Panc1 (cell line): Measurements from ENCODE around the gene MLN. TPM values are rescaled to one million over a fixed set of nuclear protein-coding genes. Genes with fewer than 3 reads are reported as not detected.

Experiments used
- ATAC-seq: fragments of 200-7000 bp; cut with Tn5 transposase; 2 replicates; pipeline ENCODE4 v1.9.1; 2020; ENCODE audit warnings: mild to moderate bottlenecking, moderate library complexity
- BruUV-seq: library from RNA; stranded (reverse); fragments of 400-500 nt; replicated peaks from 2 replicates; lab custom pipeline; 2021; lab: Mats Ljungman, UMichigan
- CTCF ChIA-PET: fragments of 300-600 bp; sonication (Branson Sonifier 250); formaldehyde crosslinking; loops from one replicate; lab custom pipeline; 2022; ENCODE audit warnings: antibody characterized with exemption; lab: Charles Lee
- POLR2A ChIA-PET: fragments of 300-600 bp; sonication (Branson Sonifier 250); formaldehyde crosslinking; loops from one replicate; lab custom pipeline; 2022; ENCODE audit warnings: antibody characterized with exemption; lab: Charles Lee
- DNase-seq: peaks from one replicate; pipeline ENCODE4 v3.0.0-alpha.2; 2010; ENCODE audit warnings: low read depth, low spot score
- H3K27ac ChIP-seq: 2 replicates; pipeline ENCODE4 v1.5.1; 2011; ENCODE audit warnings: mild to moderate bottlenecking, low read length, inconsistent platforms
- H3K27me3 ChIP-seq: fragments of 200-500 bp; sonication (Bioruptor generic); 2 replicates; pipeline ENCODE4 v1.6.0; 2014; ENCODE audit warnings: low read length, inconsistent platforms; ENCODE audit not compliant: control insufficient read depth, insufficient read depth
- H3K36me3 ChIP-seq: fragments of 200-500 bp; sonication (Bioruptor generic); 2 replicates; pipeline ENCODE4 v1.5.1; 2014; ENCODE audit warnings: inconsistent platforms, mild to moderate bottlenecking, low read length, moderate library complexity; ENCODE audit not compliant: control insufficient read depth, insufficient read depth
- H3K4me1 ChIP-seq: 2 replicates; pipeline ENCODE4 v1.5.1; 2011; ENCODE audit warnings: inconsistent platforms, mild to moderate bottlenecking, low read length, moderate library complexity; ENCODE audit not compliant: control insufficient read depth, insufficient read depth
- H3K4me3 ChIP-seq, 2 experiments: 2 replicates each; pipeline ENCODE4 v1.5.1; 2011 to 2012; ENCODE audit warnings: low read depth in 2 of 2, low read length in 2 of 2, mild to moderate bottlenecking in 2 of 2, inconsistent platforms in 1 of 2, moderate library complexity in 1 of 2
- H3K9me3 ChIP-seq: fragments of 200-500 bp; sonication (Bioruptor generic); 2 replicates; pipeline ENCODE4 v1.5.1; 2014; ENCODE audit warnings: low read depth, mild to moderate bottlenecking, inconsistent platforms, low read length, moderate library complexity; ENCODE audit not compliant: control insufficient read depth, insufficient read depth
- POLR2AphosphoS5 ChIP-seq: IDR thresholded peaks from 2 replicates; pipeline ENCODE4 v1.6.1; 2012; ENCODE audit warnings: mild to moderate bottlenecking, low read depth, low read length, moderate library complexity
- SIN3A ChIP-seq: IDR thresholded peaks from 2 replicates; pipeline ENCODE4 v1.6.1; 2012; ENCODE audit warnings: low read depth, mild to moderate bottlenecking, low read length, moderate library complexity, borderline replicate concordance; ENCODE audit not compliant: insufficient read depth
- TCF7L2 ChIP-seq: IDR thresholded peaks from 2 replicates; pipeline ENCODE4 v1.6.1; 2011; ENCODE audit warnings: mild to moderate bottlenecking, low read depth, low read length, inconsistent platforms
- in situ Hi-C: cut with HindIII; loops from 2 replicates; pipeline ENCODE4 v1.10.0; 2016; ENCODE audit warnings: low sequenced_read_pairs, low pct_unique_long_range_greater_than_20kb
- intact Hi-C: fragments of 100-400 bp; cut with micrococcal nuclease; formaldehyde crosslinking; loops from one replicate; pipeline ENCODE4 v1.10.0; 2022; ENCODE audit not compliant: unreplicated experiment
- total RNA-seq: library from RNA; stranded (reverse); gene quantifications from one replicate; pipeline ENCODE4 v1.2.1, GENCODE V29; 2021; ENCODE audit not compliant: unreplicated experiment
- TF ChIP-seq, protein P1 (sequence below): fragments of 450-650 bp; IDR thresholded peaks from 2 replicates; pipeline ENCODE4 v1.5.1; 2017; ENCODE audit warnings: mild to moderate bottlenecking
- TF ChIP-seq, protein P2 (sequence below), 2 experiments: IDR thresholded peaks; 2 replicates each; pipeline ENCODE4 v1.6.1; 2011 to 2012; ENCODE audit warnings: low read depth in 2 of 2, control low read depth in 1 of 2, low read length in 1 of 2, mild to moderate bottlenecking in 1 of 2, moderate library complexity in 1 of 2; ENCODE audit not compliant: insufficient read depth in 1 of 2

MLN gene
- total RNA-seq, 1 experiment from 2014 or later: not detected

DNA sequence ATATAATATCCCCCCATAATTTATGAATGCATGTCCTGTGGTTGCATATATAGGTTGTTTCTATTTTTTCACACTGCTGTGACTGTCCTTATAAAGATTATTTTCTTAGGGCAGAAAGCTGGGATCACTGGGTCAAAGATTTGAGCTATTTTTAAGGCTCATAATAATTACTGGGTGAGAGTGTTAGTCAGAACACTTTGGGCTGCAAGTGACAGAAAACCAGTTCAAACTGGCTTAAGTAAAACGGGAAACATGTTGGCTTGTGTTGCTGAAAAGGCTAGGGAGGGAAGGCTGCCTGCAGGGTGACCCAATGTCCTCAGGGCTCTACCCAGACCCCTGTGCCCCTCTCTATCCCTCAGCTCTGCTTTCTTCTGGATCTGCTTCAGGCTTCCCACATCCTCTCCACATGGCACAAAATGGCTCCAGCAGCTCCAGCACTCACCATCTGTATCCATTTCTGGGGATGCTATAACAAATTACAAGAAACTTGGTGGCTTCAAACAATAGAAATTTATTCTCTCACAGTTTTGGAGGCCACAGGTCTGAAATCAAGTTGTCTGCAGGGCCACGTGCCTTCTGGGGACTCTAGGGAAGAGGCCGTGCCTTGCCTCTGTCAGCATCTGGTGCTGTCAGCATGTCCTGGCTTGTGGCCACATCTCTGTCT, 33.1 kb upstream of the MLN start:
- Histone ChIP-seq H3K36me3 (no peaks in the 10 kb centered on the region), H3K4me1 (peaks cover 44% of the 10 kb centered on the region), H3K27me3 (no peaks in the 10 kb centered on the region), H3K27ac (peak overlapping the region; percentile 18; the same call in 1 of the 2 replicates), H3K4me3 (no peak overlapping the region), H3K9me3 (peaks cover 5% of the 10 kb centered on the region; the same call in 1 of the 2 replicates)
- intact Hi-C loops: no loop called here
- ChIA-PET POLR2A (interaction anchor here (0.6 kb wide), 1 partner anchor 686 kb away, joined by 3 read pairs; no protein-coding TSS in a partner anchor), CTCF (no interaction called here)
- TF ChIP-seq, protein P1, sequence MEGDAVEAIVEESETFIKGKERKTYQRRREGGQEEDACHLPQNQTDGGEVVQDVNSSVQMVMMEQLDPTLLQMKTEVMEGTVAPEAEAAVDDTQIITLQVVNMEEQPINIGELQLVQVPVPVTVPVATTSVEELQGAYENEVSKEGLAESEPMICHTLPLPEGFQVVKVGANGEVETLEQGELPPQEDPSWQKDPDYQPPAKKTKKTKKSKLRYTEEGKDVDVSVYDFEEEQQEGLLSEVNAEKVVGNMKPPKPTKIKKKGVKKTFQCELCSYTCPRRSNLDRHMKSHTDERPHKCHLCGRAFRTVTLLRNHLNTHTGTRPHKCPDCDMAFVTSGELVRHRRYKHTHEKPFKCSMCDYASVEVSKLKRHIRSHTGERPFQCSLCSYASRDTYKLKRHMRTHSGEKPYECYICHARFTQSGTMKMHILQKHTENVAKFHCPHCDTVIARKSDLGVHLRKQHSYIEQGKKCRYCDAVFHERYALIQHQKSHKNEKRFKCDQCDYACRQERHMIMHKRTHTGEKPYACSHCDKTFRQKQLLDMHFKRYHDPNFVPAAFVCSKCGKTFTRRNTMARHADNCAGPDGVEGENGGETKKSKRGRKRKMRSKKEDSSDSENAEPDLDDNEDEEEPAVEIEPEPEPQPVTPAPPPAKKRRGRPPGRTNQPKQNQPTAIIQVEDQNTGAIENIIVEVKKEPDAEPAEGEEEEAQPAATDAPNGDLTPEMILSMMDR: no peak
- no peak for TF ChIP-seq POLR2AphosphoS5
- no peak for TF ChIP-seq SIN3A
- TF ChIP-seq, protein P2, sequence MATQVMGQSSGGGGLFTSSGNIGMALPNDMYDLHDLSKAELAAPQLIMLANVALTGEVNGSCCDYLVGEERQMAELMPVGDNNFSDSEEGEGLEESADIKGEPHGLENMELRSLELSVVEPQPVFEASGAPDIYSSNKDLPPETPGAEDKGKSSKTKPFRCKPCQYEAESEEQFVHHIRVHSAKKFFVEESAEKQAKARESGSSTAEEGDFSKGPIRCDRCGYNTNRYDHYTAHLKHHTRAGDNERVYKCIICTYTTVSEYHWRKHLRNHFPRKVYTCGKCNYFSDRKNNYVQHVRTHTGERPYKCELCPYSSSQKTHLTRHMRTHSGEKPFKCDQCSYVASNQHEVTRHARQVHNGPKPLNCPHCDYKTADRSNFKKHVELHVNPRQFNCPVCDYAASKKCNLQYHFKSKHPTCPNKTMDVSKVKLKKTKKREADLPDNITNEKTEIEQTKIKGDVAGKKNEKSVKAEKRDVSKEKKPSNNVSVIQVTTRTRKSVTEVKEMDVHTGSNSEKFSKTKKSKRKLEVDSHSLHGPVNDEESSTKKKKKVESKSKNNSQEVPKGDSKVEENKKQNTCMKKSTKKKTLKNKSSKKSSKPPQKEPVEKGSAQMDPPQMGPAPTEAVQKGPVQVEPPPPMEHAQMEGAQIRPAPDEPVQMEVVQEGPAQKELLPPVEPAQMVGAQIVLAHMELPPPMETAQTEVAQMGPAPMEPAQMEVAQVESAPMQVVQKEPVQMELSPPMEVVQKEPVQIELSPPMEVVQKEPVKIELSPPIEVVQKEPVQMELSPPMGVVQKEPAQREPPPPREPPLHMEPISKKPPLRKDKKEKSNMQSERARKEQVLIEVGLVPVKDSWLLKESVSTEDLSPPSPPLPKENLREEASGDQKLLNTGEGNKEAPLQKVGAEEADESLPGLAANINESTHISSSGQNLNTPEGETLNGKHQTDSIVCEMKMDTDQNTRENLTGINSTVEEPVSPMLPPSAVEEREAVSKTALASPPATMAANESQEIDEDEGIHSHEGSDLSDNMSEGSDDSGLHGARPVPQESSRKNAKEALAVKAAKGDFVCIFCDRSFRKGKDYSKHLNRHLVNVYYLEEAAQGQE (IDR thresholded peaks at IDR 0.05; ENCODE audit: insufficient read depth in 1 of 2, low read depth in 2 of 2, low read length in 1 of 2): no peak
- TF ChIP-seq TCF7L2: no peak
- DNase-seq (no peak), ATAC-seq (no peak)
- in situ Hi-C loops: no loop called here
- BruUV-seq: no TSS peak

DNA sequence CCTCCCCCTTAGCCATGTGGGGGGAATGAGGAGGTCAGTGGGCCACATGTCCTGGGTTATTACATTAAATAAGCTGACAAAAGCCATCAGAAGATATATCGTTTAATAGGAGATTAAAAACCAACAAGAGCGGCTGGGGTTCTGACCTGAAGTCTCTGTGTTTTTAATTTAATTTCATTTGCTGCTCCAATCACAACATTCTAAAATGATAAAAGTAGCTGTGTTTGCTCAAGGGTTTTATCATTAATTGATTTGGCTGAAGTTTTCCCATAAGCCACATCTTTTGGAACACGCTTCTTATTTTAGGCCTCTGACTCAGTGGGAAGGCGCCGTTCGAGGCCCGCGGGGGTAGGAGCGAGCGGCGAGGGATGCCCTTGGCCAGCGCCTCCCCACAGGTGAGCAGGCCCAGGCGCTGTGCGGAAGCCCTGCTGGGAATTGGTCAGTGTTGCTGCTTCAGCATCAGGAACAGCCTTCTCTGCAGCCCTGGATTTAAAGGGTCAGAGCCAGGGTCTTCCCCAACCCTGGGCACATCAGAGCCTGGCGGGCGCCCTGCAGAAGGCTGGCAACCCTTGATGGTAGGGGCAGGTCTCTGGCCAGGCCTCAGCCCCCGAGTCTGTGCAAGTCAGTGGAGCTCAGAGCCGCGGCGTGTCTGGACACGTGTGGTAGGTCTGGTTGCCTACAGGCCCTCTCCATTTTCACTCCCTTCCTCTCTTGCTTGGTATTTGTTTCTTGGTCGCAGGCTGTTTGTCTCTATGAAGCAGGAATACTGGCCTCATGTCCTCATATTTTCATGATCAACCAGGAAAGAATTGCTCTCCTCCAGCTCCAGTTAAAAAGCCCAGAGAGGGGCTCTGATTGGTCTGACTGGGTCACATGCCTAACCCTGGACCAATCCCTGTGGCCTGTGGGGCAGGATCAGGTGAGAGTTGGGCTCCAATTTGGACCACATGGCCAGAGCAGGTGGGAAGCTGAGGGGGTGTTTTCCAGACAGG, 30.9 kb upstream of the MLN start:
- BruUV-seq: no TSS peak
- Histone ChIP-seq H3K27me3 (no peaks in the 10 kb centered on the region), H3K27ac (0 out of 2 replicates have a peak overlapping the region, but pooled peaks have one; percentile 23), H3K36me3 (no peaks in the 10 kb centered on the region), H3K4me1 (peaks cover 22% of the 10 kb centered on the region), H3K4me3 (no peak overlapping the region), H3K9me3 (peaks cover 5% of the 10 kb centered on the region; the same call in 1 of the 2 replicates)
- in situ Hi-C loops: no loop called here
- ATAC-seq (no peak), DNase-seq (no peak)
- ChIA-PET CTCF (no interaction called here), POLR2A (no interaction called here)
- TF ChIP-seq, protein P2 (IDR thresholded peaks at IDR 0.05; ENCODE audit: insufficient read depth in 1 of 2, low read depth in 2 of 2, low read length in 1 of 2): no peak
- no peak for TF ChIP-seq TCF7L2
- no peak for TF ChIP-seq POLR2AphosphoS5
- TF ChIP-seq, protein P1: no peak
- intact Hi-C loops: no loop called here
